ENCODE data around the gene ANGPTL2. TPM values are rescaled to one million over a fixed set of nuclear protein-coding genes. Genes with fewer than 3 reads are reported as not detected.

The ANGPTL2 gene
- total RNA-seq, 1 donor from 2014 or later: 65.8 TPM

DNA sequence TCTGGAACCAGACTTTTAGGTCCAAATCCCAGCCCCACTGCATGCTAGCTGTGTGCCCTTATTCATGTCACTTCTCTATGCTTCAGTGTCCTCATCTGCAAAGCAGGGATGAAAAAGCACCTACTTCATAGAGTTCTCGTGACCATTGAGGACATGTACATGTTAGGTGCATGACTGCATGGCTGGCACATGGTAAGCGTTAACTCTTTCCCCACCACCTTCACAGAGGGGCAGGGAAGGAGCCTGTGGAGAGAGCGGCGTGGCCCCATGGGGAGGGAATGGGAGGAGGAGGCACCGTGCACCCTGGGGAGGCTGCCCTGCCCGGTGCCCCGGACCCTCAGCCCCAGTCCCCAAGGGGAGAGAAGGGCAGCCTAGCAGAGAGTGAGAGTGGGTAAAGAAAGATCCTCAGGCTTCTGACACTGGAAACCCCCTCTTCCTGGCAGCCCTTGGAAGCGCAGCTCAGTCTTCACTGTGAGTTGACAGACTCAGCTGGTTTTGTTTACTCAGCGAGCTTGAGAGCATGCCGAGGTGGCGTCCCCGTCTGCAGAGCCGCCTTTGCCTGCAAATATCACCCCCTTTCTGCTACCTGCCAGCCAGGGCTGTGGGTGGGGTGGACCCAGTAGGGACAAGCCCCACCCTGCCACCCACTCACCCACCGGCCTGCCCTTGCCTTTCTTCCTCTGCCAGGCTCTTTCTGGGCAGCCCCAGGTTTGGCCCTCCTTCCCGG, 10.6 kb upstream of the ANGPTL2 start:
- Histone ChIP-seq H3K4me1 (peaks cover 80% of the 10 kb centered on the region), H3K36me3 (no peaks in the 10 kb centered on the region), H3K27ac (peak overlapping the region; percentile 92), H3K4me3 (no peak overlapping the region), H3K27me3 (no peaks in the 10 kb centered on the region), H3K9me3 (no peaks in the 10 kb centered on the region)
- peak; percentile 81 to 84 for DNase-seq (ENCODE audit: extremely low spot score in 2 of 2)
- no peak for TF ChIP-seq POLR2A (IDR thresholded peaks at IDR 0.05)
- TF ChIP-seq POLR2AphosphoS5 (IDR thresholded peaks at IDR 0.05; ENCODE audit: insufficient read depth in 1 of 2, low read depth in 1 of 2): no peak
- no peak for TF ChIP-seq CTCF (IDR thresholded peaks at IDR 0.05)
- intact Hi-C loops (cut with DNase I): no loop called here

DNA sequence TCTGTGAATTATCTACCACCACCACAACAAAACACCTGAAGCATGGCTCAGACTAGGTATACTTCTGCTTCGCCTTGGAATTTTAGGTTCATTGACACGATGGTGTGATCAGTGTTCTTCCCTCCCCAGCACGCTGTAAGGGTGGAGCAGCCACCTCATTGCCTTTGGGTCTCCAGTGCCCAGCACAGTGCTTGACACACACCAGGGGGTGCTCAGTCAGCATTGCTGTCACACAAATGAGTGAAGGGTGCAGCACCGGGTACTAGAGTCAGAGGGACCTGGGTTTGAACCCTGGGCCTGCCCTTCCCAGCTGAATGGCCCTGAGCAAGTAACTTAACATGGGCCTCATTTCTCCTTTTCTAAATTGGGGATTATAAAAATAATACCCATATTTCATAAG, 9.9 kb upstream of the ANGPTL2 start:
- intact Hi-C loops (cut with DNase I): no loop called here
- no peak for DNase-seq (ENCODE audit: extremely low spot score in 2 of 2)
- H3K4me1 ChIP-seq: peaks cover 87% of the 10 kb centered on the region

GRCh38 chr9:127131871-127132270, 9.4 kb upstream of the ANGPTL2 start:
- intact Hi-C loops (cut with DNase I): no loop called here
- Histone ChIP-seq H3K4me1 (peaks cover 92% of the 10 kb centered on the region), H3K27ac (peak overlapping the region; percentile 92), H3K9me3 (no peaks in the 10 kb centered on the region), H3K4me3 (no peak overlapping the region), H3K36me3 (no peaks in the 10 kb centered on the region), H3K27me3 (no peaks in the 10 kb centered on the region)
- no peak for TF ChIP-seq CTCF (IDR thresholded peaks at IDR 0.05)
- no peak for TF ChIP-seq POLR2A (IDR thresholded peaks at IDR 0.05)
- TF ChIP-seq POLR2AphosphoS5 (IDR thresholded peaks at IDR 0.05; ENCODE audit: insufficient read depth in 1 of 2, low read depth in 1 of 2): no peak
- DNase-seq (ENCODE audit: extremely low spot score in 2 of 2): no peak

More for the DNA sequence above, 9.9 kb upstream of the ANGPTL2 start:
- no peaks in the 10 kb centered on the region for H3K27me3 ChIP-seq
- H3K4me3 ChIP-seq: no peak overlapping the region
- H3K36me3 ChIP-seq: no peaks in the 10 kb centered on the region
- H3K9me3 ChIP-seq: no peaks in the 10 kb centered on the region
- no peak for TF ChIP-seq CTCF (IDR thresholded peaks at IDR 0.05)
- TF ChIP-seq POLR2AphosphoS5 (IDR thresholded peaks at IDR 0.05; ENCODE audit: insufficient read depth in 1 of 2, low read depth in 1 of 2): no peak
- TF ChIP-seq POLR2A (IDR thresholded peaks at IDR 0.05): no peak
- peak overlapping the region; percentile 92 for H3K27ac ChIP-seq

- intact Hi-C loops (cut with DNase I): no loop called here
- peaks cover 88% of the 10 kb centered on the region for H3K4me1 ChIP-seq
- H3K4me3 ChIP-seq: no peak overlapping the region
- TF ChIP-seq CTCF (IDR thresholded peaks at IDR 0.05) (no peak), POLR2A (IDR thresholded peaks at IDR 0.05) (no peak), POLR2AphosphoS5 (IDR thresholded peaks at IDR 0.05; ENCODE audit: insufficient read depth in 1 of 2, low read depth in 1 of 2) (peak; percentile 17 to 43)
- no peak for DNase-seq (ENCODE audit: extremely low spot score in 2 of 2)
- no peaks in the 10 kb centered on the region for H3K27me3 ChIP-seq
- H3K27ac ChIP-seq: peak overlapping the region; percentile 92
- no peaks in the 10 kb centered on the region for H3K36me3 ChIP-seq
- H3K9me3 ChIP-seq: no peaks in the 10 kb centered on the region
Observed at GRCh38 chr9:127130661-127131538, 8.5 kb upstream of the ANGPTL2 start.

All from vagina (tissue), 2 donors.